Liver (tissue), 9 donors: ENCODE results near the gene F2RL1. TPM values are rescaled to one million over a fixed set of nuclear protein-coding genes. Genes with fewer than 3 reads are reported as not detected.
"Not testable (repeated sequence)": the region's sequence is repeated elsewhere in the genome, so short reads cannot be mapped to it uniquely, and the experiment has no call there.

ENCODE experiments used
- DNase-seq: peaks from one replicate; pipeline ENCODE4 v3.0.0-alpha.2; 2017; ENCODE audit warnings: low spot score
- H3K27ac ChIP-seq, 2 donors: one replicate each; pipeline ENCODE4 v1.7.0; 2013; ENCODE audit warnings: inconsistent platforms in 2 of 2, low read length in 2 of 2, control low read depth in 1 of 2, low read depth in 1 of 2, mild to moderate bottlenecking in 1 of 2
- H3K27me3 ChIP-seq, 4 donors: one replicate each; pipeline versions ENCODE4 v1.6.1 to v1.7.0; 2013; ENCODE audit warnings: low read length in 3 of 4, inconsistent platforms in 1 of 4, mild to moderate bottlenecking in 1 of 4, moderate library complexity in 1 of 4; ENCODE audit not compliant: control insufficient read depth in 4 of 4, insufficient read depth in 4 of 4
- H3K36me3 ChIP-seq, 4 donors: one replicate each; pipeline versions ENCODE4 v1.6.1 to v1.7.0; 2013; ENCODE audit warnings: low read length in 3 of 4, mild to moderate bottlenecking in 3 of 4, low read depth in 1 of 4, moderate library complexity in 1 of 4; ENCODE audit not compliant: control insufficient read depth in 4 of 4, insufficient read depth in 3 of 4
- H3K4me1 ChIP-seq, 4 donors: one replicate each; pipeline versions ENCODE4 v1.6.1 to v1.7.0; 2013; ENCODE audit warnings: low read length in 3 of 4, mild to moderate bottlenecking in 3 of 4, moderate library complexity in 1 of 4; ENCODE audit not compliant: control insufficient read depth in 4 of 4, insufficient read depth in 4 of 4
- H3K4me3 ChIP-seq, 3 donors: one replicate each; pipeline versions ENCODE4 v1.6.1 to v1.7.0; 2013; ENCODE audit warnings: low read length in 3 of 3, control low read depth in 1 of 3, low read depth in 1 of 3, mild to moderate bottlenecking in 1 of 3
- H3K9ac ChIP-seq, 2 donors: one replicate each; pipeline ENCODE4 v1.7.0; 2013; ENCODE audit warnings: low read length in 2 of 2, mild to moderate bottlenecking in 2 of 2, moderate library complexity in 2 of 2, control low read depth in 1 of 2, low read depth in 1 of 2
- H3K9me3 ChIP-seq, 4 donors: one replicate each; pipeline versions ENCODE4 v1.6.1 to v1.7.0; 2013; ENCODE audit warnings: low read length in 3 of 4; ENCODE audit not compliant: control insufficient read depth in 4 of 4
- ATF3 ChIP-seq: IDR thresholded peaks from 2 replicates; pipeline ENCODE4 v1.6.1; 2016; ENCODE audit warnings: antibody characterized with exemption
- CTCF ChIP-seq: fragments of 150-350 bp; IDR thresholded peaks from 2 replicates; pipeline ENCODE4 v1.5.1; 2017; ENCODE audit warnings: improper control_type of control experiment, low read depth, low read length; ENCODE audit not compliant: missing input control
- FOXA2 ChIP-seq: IDR thresholded peaks from 2 replicates; pipeline ENCODE4 v1.6.1; 2016; ENCODE audit warnings: antibody characterized with exemption
- GABPA ChIP-seq, 2 donors: IDR thresholded peaks in 1 of 2; conservative IDR thresholded peaks in 1 of 2; 2 replicates each; pipeline ENCODE4 v1.6.1; 2016; ENCODE audit warnings: antibody characterized with exemption in 2 of 2, mild to moderate bottlenecking in 1 of 2, moderate library complexity in 1 of 2
- HNF4G ChIP-seq: IDR thresholded peaks from 2 replicates; pipeline ENCODE4 v1.6.1; 2016; ENCODE audit warnings: antibody characterized with exemption
- JUND ChIP-seq, 2 donors: IDR thresholded peaks; 2 replicates each; pipeline ENCODE4 v1.6.1; 2016; ENCODE audit warnings: antibody characterized with exemption in 2 of 2
- RAD21 ChIP-seq, 2 donors: IDR thresholded peaks; 2 replicates each; pipeline ENCODE4 v1.6.1; 2016; ENCODE audit warnings: antibody characterized with exemption in 2 of 2, mild to moderate bottlenecking in 2 of 2
- REST ChIP-seq: IDR thresholded peaks from 2 replicates; pipeline ENCODE4 v1.6.1; 2016; ENCODE audit warnings: antibody characterized with exemption, mild to moderate bottlenecking
- RXRA ChIP-seq, 2 donors: IDR thresholded peaks; 2 replicates each; pipeline ENCODE4 v1.6.1; 2017 to 2018; ENCODE audit warnings: antibody characterized with exemption in 2 of 2, mild to moderate bottlenecking in 1 of 2
- SP1 ChIP-seq: IDR thresholded peaks from 2 replicates; pipeline ENCODE4 v1.6.1; 2018; ENCODE audit warnings: antibody characterized with exemption, mild to moderate bottlenecking
- TAF1 ChIP-seq: conservative IDR thresholded peaks from 2 replicates; pipeline ENCODE4 v1.6.1; 2016; ENCODE audit warnings: antibody characterized with exemption, mild to moderate bottlenecking
- YY1 ChIP-seq: IDR thresholded peaks from 2 replicates; pipeline ENCODE4 v1.6.1; 2016; ENCODE audit warnings: antibody characterized with exemption, mild to moderate bottlenecking
- ZBTB33 ChIP-seq: IDR thresholded peaks from 2 replicates; pipeline ENCODE4 v1.6.1; 2016; ENCODE audit warnings: antibody characterized with exemption
- WGBS: extraction: QIAGEN DNeasy Blood & Tissue Kit; methylation state at CpG from one replicate; pipeline ENCODE4 v1.1.7; 2013; 5-methylcytosine and 5-hydroxymethylcytosine counted together
- polyA plus RNA-seq, 2 donors: library from polyadenylated mRNA; stranded (reverse) in 1 of 2; unstranded in 1 of 2; fragments of 200-250 nt in 1 of 2; fragments of >200 nt in 1 of 2; fragmentation: Nextera tagmentation in 1 of 2; extraction: Ambion mirVana in 1 of 2; gene quantifications; one replicate each; pipeline versions ENCODE4 v1.2.1 to v1.2.3, GENCODE V29; 2013 to 2015
- total RNA-seq, 2 donors: library from RNA; depleted of rRNA; stranded (reverse); fragments of >200 nt; gene quantifications; one replicate each; pipeline ENCODE4 v1.2.3, GENCODE V29; 2014
- donor health status: healthy.
- donor health status: healthy.
- donor health status: healthy.
- donor health status: healthy.
- donor health status: healthy.

The F2RL1 gene
- total and polyA plus RNA-seq, 4 donors = 3.1 to 8.9 (median 5.7) TPM

GRCh38 chr5:76811214-76811613, 7.6 kb upstream of the F2RL1 start:
- no peak overlapping the region for H3K27ac ChIP-seq
- H3K9ac ChIP-seq = no peak overlapping the region
- H3K9me3 ChIP-seq = no peaks in the 10 kb centered on the region
- no peaks in the 10 kb centered on the region for H3K36me3 ChIP-seq
- H3K4me1 ChIP-seq = no peaks in the 10 kb centered on the region
- TF ChIP-seq ATF3 = no peak
- TF ChIP-seq RXRA (IDR thresholded peaks at IDR 0.05) = no peak
- TF ChIP-seq GABPA (IDR thresholded peaks at IDR 0.05 in 1 of 2, conservative IDR thresholded peaks at IDR 0.05 in 1 of 2) = no peak
- TF ChIP-seq ZBTB33 = no peak
- no peak for TF ChIP-seq CTCF
- no peak for TF ChIP-seq REST
- TF ChIP-seq SP1 = no peak
- TF ChIP-seq HNF4G = no peak
- TF ChIP-seq YY1 = no peak
- no peak for TF ChIP-seq FOXA2
- TF ChIP-seq RAD21 (IDR thresholded peaks at IDR 0.05) = no peak
- no peak for TF ChIP-seq JUND (IDR thresholded peaks at IDR 0.05)
- TF ChIP-seq TAF1 = no peak
- WGBS = 93% methylated on average over 5 of the region's 5 CpGs
- H3K27me3 ChIP-seq = no peaks in the 10 kb centered on the region
- no peak for DNase-seq
- no peak overlapping the region for H3K4me3 ChIP-seq

- H3K9me3 ChIP-seq, H3K27me3 ChIP-seq, H3K4me3 ChIP-seq, DNase-seq, H3K36me3 ChIP-seq, H3K9ac ChIP-seq, H3K4me1 ChIP-seq, H3K27ac ChIP-seq: not testable (repeated sequence)
- WGBS = 97% methylated on average over 31 of the region's 32 CpGs
These were observed 6.6 kb upstream of the F2RL1 start for GRCh38 chr5:76812209-76812608.
